CD1c-positive myeloid dendritic cell (primary cell): ENCODE measurements around the gene GCLM.
A peak's percentile ranks its signal among the peaks of the same experiment; 100 is the strongest.
"Not testable (repeated sequence)": the region's sequence is repeated elsewhere in the genome, so short reads cannot be mapped to it uniquely, and the experiment has no call there.

Source experiments
- DNase-seq: peaks from one replicate; pipeline ENCODE4 v3.0.0-alpha.2; 2016; ENCODE audit errors: extremely low spot score

Gene GCLM

DNA sequence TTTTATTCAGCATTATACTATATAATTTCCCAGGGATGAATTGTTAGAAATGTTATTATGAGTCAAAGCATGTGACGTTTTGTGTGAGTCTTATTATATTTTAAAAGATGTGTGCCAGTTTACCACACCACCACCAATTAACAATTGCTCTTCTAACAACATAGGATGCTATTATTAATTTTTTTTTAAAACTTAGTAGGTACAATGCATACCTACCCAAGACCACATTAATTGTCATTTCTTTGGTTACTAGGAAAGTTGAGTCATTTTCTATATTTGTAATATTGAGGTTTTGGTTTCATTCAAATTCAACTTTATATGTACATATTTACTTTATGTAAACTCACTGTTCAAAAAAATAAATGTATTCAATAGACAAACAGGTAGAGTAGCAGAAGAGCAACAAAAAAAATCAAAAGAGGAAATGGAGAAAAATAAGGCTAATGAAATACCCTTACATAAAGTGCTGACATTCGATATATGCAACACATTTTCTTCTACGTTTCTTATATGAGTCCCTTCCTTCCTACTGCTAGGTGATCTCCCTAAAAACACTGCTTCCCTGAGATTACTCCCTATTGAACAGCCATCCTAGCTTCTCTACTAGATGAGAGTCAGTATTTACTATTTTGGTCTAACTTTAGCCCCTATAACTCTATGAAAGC lies 9.6 kb downstream of the GCLM start:
- no peak for DNase-seq

DNA sequence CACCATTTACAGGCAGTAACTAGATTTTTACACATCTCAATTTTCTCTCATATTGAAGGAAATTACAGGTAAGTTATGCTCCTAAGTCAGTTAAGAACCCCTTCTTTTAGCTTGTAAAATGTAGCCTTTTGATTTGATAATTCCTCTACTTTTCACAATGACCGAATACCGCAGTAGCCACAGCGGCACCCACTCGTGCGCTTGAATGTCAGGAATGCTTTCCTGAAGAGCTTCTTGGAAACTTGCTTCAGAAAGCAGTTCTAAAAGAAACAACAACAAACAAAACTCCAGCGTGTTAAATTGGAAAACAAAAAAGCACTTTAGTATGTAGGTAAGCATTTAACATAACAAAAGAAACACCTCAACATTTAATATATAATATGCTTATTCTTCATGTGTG lies 20.3 kb downstream of the GCLM start:
- DNase-seq, result no peak

DNA sequence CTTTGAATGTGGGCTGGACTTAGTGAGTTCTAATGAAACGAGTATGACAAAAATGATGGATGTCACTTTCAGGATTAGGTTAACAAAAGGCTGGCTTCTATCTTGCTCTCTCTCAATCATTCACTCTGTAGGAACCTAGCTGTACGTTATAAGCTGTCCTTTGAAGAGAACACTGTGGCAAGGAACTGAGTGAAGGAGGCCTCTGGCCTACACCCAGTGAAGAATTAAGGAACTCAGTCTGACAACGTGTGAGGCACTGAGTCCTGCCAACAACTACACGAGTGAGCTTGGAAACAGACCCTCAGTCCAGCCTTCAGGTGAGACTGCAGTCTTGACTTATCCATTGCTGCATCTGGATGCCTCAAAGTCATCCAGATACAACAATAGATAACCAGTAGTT lies 27.0 kb downstream of the GCLM start:
- DNase-seq, result no peak

DNA sequence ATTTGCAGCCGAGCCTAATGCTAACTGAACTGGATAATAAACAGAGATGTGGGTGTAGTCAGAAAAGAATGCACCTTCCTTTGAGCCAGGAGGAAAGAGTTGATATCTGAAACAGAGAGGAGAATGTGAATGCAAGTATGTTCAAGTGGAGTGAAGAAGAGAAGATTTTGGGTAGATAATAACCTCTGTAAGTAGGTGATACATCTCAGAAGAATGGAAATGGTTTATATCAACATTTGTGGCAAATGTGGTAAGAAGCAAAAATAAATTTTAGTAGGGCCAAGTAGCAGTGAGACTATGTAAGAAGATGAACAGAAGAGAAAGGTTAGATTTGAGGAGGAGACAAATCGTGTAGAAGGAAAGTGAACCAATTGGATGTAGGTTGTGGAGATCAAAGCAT lies 28.5 kb downstream of the GCLM start:
- DNase-seq, result no peak

DNA sequence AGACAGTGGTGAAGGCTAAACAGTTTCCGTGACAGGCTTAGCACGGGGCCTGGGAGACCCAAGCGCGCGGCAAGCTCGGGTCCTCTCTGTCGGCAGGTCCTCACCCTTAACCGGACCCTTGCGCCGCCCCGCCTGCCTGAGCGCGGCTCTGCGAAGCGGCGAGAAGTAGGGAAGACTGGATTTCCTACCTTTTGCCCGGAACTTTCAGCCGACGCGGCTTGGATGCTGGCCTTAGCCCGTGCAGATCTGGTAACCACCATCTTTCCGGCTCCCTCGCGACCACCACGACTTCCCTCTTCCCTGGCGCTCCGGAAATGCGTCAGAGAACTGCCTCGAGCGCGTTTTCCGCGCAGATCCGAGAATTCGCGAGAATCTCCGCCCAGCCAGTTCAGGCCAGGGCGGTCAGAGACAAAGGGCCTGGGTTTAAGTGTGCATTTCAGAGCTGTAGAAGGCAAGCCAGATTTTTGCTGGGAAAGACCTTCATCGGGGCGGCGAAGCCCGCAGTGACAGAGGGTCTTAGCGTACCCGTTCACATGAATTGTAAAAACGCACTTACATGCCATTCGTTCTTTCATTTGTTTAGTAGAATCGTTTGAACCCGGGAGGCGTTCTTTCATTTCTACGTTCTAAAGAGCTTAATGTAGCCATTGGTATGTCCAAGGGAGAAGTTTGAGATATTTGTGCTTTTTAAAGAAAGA lies 30.2 kb downstream of the GCLM start, which contains the start of gene DNTTIP2:
TSS of gene DNTTIP2 (minus strand) at position 318 of the 698 bp plus-strand sequence. CDS start at position 260, 58 bp downstream.
- DNase-seq, result peak; percentile 96

DNA sequence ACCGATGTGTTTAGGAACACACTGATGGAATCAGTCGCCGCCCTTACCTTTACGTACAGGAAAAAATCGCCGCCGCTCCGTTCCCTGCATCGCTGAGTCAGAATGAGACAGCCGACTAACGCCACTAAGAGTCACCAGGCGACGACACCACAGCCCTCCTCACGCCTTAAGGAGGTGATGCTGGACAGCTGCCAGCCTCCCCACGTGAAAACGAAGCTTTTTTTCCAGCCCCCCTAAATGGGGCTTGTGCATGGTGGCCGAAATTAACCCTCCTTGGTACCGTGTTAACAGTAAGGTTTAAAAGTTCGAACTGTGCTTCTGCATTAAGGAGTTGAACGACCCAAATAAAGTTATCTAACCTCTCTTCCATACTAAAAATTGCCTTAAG lies 30.7 kb downstream of the GCLM start:
- peak; percentile 87 for DNase-seq

DNA sequence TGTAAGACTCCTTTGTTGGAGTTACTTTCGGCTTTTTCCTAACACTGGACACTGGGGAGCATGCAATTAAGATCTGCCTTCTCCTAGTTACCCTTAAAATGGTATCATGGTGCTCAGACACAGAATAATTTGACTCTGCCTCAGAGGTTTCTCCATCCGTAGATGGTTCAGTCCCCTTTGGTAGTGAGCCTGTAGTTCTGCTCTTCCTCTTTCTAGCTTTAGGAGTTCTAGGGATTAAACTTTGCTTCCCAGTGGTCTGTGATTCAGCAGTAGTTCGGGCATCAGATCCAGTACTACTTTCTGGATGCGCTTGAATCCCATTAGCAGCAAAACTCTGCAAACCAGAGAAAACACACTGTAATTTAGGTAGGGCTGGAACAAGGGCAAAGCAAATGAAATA lies 31.7 kb downstream of the GCLM start:
- DNase-seq, result peak; percentile 11

DNA sequence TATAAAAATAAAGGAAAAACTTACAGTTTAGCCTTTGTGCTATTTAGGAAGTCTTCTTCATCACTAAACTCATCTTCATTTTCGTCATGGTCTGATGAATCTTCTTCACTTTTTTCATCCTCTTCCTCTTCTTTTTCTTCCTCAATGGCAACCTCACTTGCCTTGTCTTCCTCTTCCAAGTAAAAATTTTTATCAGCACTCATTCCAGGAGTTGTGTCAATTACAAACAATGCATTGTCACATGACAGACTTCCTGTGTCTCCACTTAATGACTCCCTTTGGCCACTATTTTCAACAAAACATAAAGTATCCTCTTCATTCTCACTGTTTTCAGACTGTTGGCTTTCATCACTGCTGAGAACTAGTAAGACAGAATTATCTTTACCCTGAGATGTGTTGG lies 33.0 kb downstream of the GCLM start:
- peak; percentile 61 for DNase-seq

DNA sequence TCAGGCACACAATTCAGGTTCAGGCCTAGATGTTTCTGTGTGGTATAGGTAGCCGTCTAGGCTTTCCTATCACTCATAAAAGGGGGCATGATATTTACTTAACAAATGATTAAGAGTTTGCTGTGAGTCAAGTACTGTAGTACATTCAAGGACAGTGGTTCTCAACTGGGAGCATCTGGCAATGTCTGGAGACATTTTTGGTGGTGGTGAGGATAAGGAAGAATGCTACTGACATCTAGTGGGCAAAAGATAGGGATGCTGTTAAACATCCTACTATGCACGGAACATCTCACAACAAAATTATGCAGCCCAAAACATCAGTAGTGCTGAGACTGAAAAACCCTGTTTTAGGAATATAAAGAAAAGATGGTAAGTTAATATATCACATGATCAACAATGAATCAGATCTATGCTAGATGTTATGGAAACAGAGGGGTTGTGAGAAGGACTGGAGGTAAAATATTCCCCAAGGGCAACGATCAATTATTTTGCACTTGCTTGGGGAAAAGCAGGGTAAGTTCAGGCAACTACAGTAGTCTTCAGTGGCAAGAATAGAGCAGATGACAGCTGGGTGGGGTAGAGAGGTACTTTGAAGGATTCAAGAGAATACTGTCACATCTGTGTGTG lies 35.1 kb downstream of the GCLM start:
- DNase-seq, result peak; percentile 42

DNA sequence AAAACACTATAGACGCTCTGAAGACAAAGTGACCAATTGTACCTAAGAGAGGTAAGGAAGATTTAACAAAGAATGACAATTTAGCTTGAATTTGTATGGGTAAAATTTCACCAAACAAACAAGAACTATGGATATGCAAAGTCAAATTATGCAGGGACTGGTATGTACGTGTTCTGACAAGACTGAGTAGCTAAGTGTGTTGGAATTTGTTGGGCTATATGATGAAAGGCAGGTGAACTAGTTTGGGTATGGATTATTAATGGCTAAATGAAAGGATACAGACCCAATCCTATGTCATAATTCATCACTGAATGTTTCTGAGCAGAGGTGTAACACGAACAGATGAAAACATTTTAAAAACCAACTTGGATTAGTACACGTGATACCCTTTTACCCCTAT lies 37.9 kb downstream of the GCLM start:
- DNase-seq, result no peak

DNA sequence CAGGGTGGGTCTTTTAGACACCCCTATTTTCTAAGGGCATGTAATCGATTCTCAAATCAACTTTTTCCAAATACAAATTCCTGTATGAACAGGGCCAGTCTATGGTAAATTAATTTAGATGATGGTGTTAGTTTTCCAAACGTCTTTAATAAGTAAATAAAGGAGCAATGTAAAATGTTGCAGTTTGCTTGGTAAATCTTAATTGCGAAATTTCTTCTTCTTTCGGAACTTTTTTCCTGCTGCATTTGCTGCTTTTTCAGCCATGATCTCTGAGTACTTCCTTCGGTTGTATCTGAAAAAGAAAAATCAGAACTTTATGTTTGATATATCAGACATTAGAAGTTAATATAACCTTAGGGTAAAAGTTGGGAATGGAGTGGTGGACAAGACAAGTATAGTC lies 39.6 kb downstream of the GCLM start:
- no peak for DNase-seq

DNA sequence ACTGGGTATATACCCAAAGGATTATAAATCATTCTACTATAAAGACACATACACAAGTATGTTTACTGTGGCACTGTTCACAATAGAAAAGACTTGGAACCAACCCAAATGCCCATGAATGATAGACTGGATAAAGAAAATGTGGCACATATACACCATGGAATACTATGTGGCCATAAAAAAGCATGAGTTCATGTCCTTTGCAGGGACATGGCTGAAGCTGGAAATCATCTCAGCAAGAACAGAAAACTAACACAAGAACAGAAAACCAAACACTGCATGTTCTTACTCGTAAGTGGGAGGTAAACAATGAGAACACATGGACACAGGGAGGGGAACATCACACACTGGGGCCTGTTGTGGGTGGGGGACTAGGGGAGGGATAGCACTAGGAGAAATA lies 40.7 kb downstream of the GCLM start:
- not testable (repeated sequence) for DNase-seq

DNA sequence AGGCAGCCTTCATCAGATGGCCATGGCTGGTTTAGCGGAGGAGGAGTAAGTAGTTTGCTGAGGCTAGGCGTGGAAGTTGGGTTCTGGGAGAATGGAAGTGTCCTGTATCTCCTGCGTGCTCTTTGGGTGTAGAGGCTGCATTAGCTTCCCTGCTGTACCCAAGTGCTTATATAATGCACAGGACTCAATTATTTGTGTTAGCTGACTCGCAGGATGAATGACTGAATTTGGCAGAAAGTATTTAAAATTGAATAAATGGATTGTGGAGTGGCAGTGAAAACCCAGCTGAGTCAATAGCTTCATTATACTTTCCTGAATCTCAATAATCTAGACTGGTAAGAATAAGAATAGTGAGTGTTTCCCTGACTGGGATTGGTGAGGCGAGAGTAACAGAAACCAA lies 44.0 kb downstream of the GCLM start:
- no peak for DNase-seq

DNA sequence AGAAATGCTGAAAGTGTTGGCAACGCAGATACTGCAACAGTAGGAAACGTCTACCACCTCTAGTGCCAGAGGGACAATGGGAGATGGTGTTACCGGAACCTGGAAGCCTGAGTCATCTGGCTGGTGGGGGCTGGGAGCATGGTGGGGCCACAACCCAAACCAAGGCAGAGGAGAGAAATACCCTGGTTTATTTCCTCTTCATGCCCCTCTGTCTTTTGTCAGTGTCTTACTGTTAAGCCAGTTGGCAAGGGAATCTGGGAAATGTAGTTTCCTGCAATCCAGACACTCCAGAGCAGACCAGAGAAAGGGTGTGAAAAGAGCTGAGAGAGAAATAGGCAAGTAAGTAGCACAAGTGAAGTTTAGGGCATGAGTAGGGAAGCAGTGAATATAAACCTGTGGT lies 45.1 kb downstream of the GCLM start:
- no peak for DNase-seq

DNA sequence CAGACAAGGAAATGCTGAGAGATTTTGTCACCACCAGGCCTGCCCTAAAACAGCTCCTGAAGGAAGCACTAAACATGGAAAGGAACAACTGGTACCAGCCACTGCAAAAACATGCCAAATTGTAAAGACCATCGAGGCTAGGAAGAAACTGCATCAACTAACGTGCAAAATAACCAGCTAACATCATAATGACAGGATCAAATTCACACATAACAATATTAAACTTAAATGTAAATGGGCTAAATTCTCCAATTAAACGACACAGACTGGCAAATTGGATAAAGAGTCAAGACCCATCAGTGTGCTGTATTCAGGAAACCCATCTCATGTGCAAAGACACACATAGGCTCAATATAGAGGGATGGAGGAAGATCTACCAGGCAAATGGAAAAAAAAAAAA lies 51.6 kb downstream of the GCLM start:
- not testable (repeated sequence) for DNase-seq

DNA sequence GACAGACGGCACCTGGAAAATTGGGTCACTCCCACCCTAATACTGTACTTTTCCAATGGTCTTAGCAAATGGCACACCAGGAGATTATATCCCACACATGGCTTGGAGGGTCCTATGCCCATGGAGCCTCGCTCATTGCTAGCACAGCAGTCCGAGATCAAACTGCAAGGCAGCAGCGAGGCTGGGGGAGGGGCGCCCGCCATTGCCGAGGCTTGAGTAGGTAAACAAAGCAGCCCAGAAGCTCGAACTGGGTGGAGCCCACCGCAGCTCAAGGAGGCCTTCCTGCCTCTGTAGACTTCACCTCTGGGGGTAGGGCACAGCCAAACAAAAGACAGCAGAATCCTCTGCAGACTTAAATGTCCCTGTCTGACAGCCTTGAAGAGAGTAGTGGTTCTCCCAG lies 53.2 kb downstream of the GCLM start:
- not testable (repeated sequence) for DNase-seq

DNA sequence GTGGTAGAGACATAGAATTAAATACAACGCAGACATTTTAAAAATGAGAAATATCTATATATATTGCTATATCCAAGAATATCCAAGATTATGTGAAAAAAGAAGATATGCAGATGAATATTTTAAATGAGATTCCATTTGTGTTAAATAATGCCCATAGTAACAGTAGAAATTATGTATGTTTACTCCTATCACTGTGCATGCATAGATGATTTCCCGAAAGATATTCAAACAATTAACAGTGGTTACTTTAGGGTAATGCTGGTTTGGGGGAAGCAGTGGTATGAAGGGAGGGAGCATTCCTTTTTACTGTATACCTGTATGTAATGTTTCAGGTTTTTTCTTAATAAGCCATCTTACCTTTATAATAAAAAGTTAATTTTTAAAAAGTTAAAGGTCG lies 55.3 kb downstream of the GCLM start:
- no peak for DNase-seq

DNA sequence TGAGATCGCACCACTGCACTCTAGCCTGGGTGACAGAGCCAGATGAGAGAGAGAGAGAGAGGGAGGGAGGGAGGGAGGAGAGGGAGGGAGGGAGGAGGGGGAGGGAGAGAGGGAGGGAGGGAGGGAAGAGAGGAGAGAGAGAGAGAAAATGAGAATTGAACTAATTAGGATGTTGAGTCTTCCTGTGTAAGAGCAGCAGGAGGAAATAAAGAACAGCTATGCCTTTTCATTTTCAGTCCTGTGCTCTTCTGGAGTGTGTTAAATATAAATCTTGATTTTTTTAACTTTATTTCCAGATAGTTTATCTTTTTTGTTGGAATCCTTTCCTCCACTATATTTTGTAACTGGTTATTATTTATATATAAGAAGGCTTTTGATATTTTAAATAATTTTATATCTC lies 57.4 kb downstream of the GCLM start:
- DNase-seq, result no peak

DNA sequence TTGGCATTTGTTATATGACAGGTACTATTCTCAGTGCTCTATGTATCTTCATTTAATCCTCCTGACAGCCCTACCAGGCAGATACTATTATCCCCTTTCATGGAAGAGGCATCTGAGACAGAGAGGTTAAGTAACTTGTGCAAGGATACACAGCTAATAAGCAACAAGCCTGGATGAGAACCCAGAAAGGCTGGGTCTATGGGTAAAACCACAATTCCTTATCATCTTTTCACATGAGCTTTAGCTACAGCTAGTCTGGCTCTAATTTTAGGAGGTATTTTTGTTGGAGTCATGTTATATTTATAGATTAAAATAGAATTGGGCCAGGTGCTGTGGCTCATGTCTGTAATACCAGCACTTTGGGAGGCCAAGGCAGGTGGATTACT lies 57.9 kb downstream of the GCLM start:
- no peak for DNase-seq

DNA sequence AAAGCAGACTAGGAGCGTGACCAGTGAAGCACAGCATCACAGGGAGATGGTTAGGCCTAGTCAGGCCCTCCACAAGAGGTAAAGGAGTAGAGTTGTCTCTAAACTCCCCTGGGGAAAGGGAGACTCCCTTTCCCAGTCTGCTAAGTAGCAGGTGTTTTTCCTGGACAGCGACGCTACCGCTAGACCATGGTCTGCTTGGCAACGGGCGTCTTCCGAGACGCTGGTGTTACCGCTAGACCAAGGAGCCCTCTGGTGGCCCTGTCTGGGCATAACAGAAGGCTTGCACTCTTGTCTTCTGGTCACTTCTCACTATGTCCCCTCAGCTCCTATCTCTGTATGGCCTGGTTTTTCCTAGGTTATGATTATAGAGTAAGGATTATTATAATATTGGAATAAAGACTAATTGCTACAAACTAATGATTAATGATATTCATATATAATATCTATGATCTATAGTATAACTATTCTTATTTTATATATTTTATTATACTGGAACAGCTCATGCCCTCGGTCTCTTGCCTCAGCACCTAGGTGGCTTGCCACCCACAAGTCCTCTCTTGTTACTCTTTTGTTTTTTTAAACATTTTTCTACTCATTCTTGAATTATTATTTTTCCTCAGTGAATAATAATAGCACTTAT lies 58.4 kb downstream of the GCLM start:
- peak; percentile 42 for DNase-seq

DNA sequence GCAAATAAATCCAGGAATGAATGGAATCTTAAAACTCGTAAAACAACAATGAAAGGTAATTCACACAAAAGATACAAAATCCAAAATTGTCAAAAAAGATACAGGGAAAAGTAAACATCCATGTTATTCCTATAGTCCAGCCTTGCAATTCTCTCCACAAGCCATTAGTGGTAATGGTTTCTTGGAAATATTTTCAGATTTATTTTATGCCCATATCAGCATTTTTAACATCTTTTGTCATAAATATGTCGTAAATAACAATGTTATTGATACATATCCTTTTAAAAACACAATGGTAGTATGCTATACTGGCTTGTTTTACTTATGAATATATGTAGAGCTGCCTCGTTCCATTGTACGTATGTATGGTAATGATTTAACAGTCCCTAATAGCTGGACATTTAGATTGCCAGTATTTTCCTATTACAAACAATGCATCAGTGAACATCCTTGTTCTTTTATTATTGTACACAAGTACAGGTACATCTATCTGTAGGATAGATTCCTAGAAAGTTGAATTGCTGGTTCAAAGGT lies 60.8 kb downstream of the GCLM start:
- DNase-seq, result no peak

DNA sequence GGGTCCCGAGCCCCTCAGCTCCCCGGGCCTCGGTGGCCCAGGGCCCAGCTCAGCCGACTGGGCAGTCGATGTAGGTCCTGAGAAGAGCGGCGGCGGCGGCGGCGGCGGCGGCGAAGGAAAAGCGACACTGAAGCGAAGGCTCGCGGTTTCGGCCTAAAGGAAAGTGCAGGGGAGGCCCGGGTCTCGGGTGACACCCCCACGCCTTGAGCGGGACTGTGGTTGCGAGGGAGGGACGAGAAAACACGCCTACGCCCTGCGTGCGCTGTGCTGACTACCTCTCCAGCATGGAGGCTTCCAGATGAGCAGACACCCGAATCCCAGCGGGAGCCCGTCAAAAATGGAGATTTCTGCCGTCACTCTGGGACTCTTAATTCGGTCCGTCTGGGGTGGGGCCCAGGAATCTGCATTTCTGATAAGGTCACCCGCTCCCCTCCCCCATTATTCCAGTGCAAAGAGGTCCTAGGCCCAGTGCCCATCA lies 61.4 kb downstream of the GCLM start:
- peak; percentile 83 for DNase-seq
